CD14-positive monocyte (primary cell): ENCODE measurements around the gene METTL16. TPM values are rescaled to one million over a fixed set of nuclear protein-coding genes. Genes with fewer than 3 reads are reported as not detected.

Source experiments
- DNase-seq, 3 donors: peaks; one replicate each; pipeline ENCODE4 v3.0.0-alpha.2; 2011 to 2022
- H2AFZ ChIP-seq: 2 replicates; pipeline ENCODE4 v1.6.0; 2012; ENCODE audit warnings: mild to moderate bottlenecking, low read depth, low read length, inconsistent platforms; ENCODE audit not compliant: insufficient read depth, poor library complexity, severe bottlenecking
- H3K27ac ChIP-seq, 2 donors: 1 replicate in 1 of 2; 2 replicates in 1 of 2; pipeline ENCODE4 v1.5.1; 2012 to 2013; ENCODE audit warnings: low read length in 2 of 2, control low read depth in 1 of 2, inconsistent platforms in 1 of 2, low read depth in 1 of 2, mild to moderate bottlenecking in 1 of 2
- H3K27me3 ChIP-seq, 2 donors: one replicate each; pipeline versions ENCODE4 v1.6.0 to v1.6.1; 2011 to 2013; ENCODE audit warnings: low read length in 2 of 2; ENCODE audit not compliant: control insufficient read depth in 2 of 2, insufficient read depth in 2 of 2
- H3K36me3 ChIP-seq, 2 donors: replicated peaks in 1 of 2; 1 replicate in 1 of 2; 2 replicates in 1 of 2; pipeline versions ENCODE4 v1.5.1 to v1.6.1; 2012 to 2013; ENCODE audit warnings: low read length in 2 of 2, control low read depth in 1 of 2, inconsistent platforms in 1 of 2, mild to moderate bottlenecking in 1 of 2; ENCODE audit not compliant: insufficient read depth in 2 of 2, control insufficient read depth in 1 of 2
- H3K4me1 ChIP-seq, 2 donors: 1 replicate in 1 of 2; 2 replicates in 1 of 2; pipeline versions ENCODE4 v1.5.1 to v1.6.1; 2012 to 2013; ENCODE audit warnings: low read length in 2 of 2, control low read depth in 1 of 2, inconsistent platforms in 1 of 2, mild to moderate bottlenecking in 1 of 2, moderate library complexity in 1 of 2; ENCODE audit not compliant: insufficient read depth in 2 of 2, control insufficient read depth in 1 of 2
- H3K4me2 ChIP-seq: replicated peaks from 2 replicates; pipeline ENCODE3; 2012; ENCODE audit warnings: low read length, moderate library complexity, mild to moderate bottlenecking; ENCODE audit not compliant: poor library complexity, severe bottlenecking; ENCODE audit errors: extremely low read depth
- H3K4me3 ChIP-seq, 3 experiments: fragments of 200-600 bp in 1 of 3; sonication (generic) in 1 of 3; replicated peaks in 1 of 3; 1 replicate in 2 of 3; 2 replicates in 1 of 3; pipeline ENCODE4 v1.5.1; 2011 to 2013; ENCODE audit warnings: low read length in 3 of 3, mild to moderate bottlenecking in 3 of 3, control low read depth in 2 of 3, low read depth in 2 of 3, inconsistent platforms in 1 of 3, moderate library complexity in 1 of 3
- H3K79me2 ChIP-seq: 2 replicates; pipeline ENCODE4 v1.6.0; 2012; ENCODE audit warnings: mild to moderate bottlenecking, control low read depth, inconsistent platforms, low read length, moderate library complexity; ENCODE audit not compliant: insufficient read depth
- H3K9ac ChIP-seq: 2 replicates; pipeline ENCODE4 v1.6.0; 2017; ENCODE audit warnings: low read length, mild to moderate bottlenecking; ENCODE audit not compliant: insufficient read depth, poor library complexity, severe bottlenecking
- H3K9me3 ChIP-seq, 2 donors: replicated peaks in 1 of 2; 1 replicate in 1 of 2; 2 replicates in 1 of 2; pipeline versions ENCODE4 v1.5.1 to v1.6.1; 2012 to 2013; ENCODE audit warnings: low read length in 2 of 2, control low read depth in 1 of 2; ENCODE audit not compliant: control insufficient read depth in 1 of 2, insufficient read depth in 1 of 2
- H4K20me1 ChIP-seq: 2 replicates; pipeline ENCODE4 v1.6.0; 2012; ENCODE audit warnings: mild to moderate bottlenecking, low read length, control low read depth, moderate library complexity; ENCODE audit not compliant: insufficient read depth
- H3K27ac Mint-ChIP-seq, 7 donors: one replicate each; pipeline ENCODE4 v1.8.0; 2020; ENCODE audit warnings: mild to moderate bottlenecking in 7 of 7, mixed read lengths in 7 of 7, moderate library complexity in 6 of 7, inconsistent platforms in 2 of 7
- H3K27me3 Mint-ChIP-seq, 3 donors: one replicate each; pipeline ENCODE4 v1.8.0; 2021 to 2022; ENCODE audit warnings: low read depth in 3 of 3, mild to moderate bottlenecking in 3 of 3, mixed read lengths in 3 of 3, moderate library complexity in 3 of 3, inconsistent platforms in 1 of 3
- H3K36me3 Mint-ChIP-seq, 2 donors: one replicate each; pipeline ENCODE4 v1.8.0; 2020; ENCODE audit warnings: mixed read lengths in 2 of 2, inconsistent platforms in 1 of 2, mild to moderate bottlenecking in 1 of 2
- H3K4me1 Mint-ChIP-seq: one replicate; pipeline ENCODE4 v1.8.0; 2020; ENCODE audit warnings: mild to moderate bottlenecking, mixed read lengths
- H3K4me3 Mint-ChIP-seq, 2 donors: one replicate each; pipeline ENCODE4 v1.8.0; 2020; ENCODE audit warnings: mild to moderate bottlenecking in 2 of 2, mixed read lengths in 2 of 2, moderate library complexity in 1 of 2
- H3K9me3 Mint-ChIP-seq, 7 donors: one replicate each; pipeline ENCODE4 v1.8.0; 2020 to 2022; ENCODE audit warnings: mixed read lengths in 7 of 7, mild to moderate bottlenecking in 6 of 7, moderate library complexity in 6 of 7, inconsistent platforms in 2 of 7
- CTCF ChIP-seq: fragments of 200-600 bp; IDR thresholded peaks from one replicate; pipeline ENCODE4 v1.8.0; 2022; ENCODE audit warnings: antibody characterized with exemption, mild to moderate bottlenecking
- WGBS: methylation state at CpG from one replicate; pipeline ENCODE4 v1.1.5; 2013; ENCODE audit warnings: missing lambda C conversion rate; ENCODE audit not compliant: insufficient coverage; 5-methylcytosine and 5-hydroxymethylcytosine counted together
- intact Hi-C, 2 donors: fragments of 100-400 bp; cut with micrococcal nuclease; formaldehyde crosslinking; loops; one replicate each; pipeline versions ENCODE4 v1.15.0 to v1.15.1; 2023
- polyA plus RNA-seq, 3 donors: library from polyadenylated mRNA; depleted of rRNA in 1 of 3; unstranded in 2 of 3; stranded (reverse) in 1 of 3; fragments of 300-500 nt in 2 of 3; fragments of >200 nt in 1 of 3; fragmentation: Illumina TruSeq in 2 of 3; gene quantifications; 1 replicate in 2 of 3; 2 replicates in 1 of 3; pipeline ENCODE4 v1.2.3, GENCODE V29; 2012 to 2021

The METTL16 gene
- polyA plus RNA-seq, 3 donors, result 3.0 to 8.0 (median 4.7) TPM

- DNase-seq, result no peak
- Mint-ChIP-seq H3K27me3 (no peaks in the 10 kb centered on the region), H3K9me3 (no peaks in the 10 kb centered on the region), H3K27ac (peak overlapping the region in 2 of 7 donors; percentile 47 to 58), H3K4me1 (peaks cover 12% of the 10 kb centered on the region), H3K4me3 (no peak overlapping the region), H3K36me3 (peaks cover 34 to 60% of the 10 kb centered on the region in 2 donors)
- TF ChIP-seq CTCF, result no peak
- Histone ChIP-seq H3K36me3 (peaks cover 17 to 60% of the 10 kb centered on the region in 2 donors), H3K4me2 (no peak overlapping the region), H3K9me3 (no peaks in the 10 kb centered on the region), H3K27ac (no peak overlapping the region), H4K20me1 (no peaks in the 10 kb centered on the region), H3K4me1 (peaks cover 0 to 7% of the 10 kb centered on the region in 2 donors), H3K4me3 (no peak overlapping the region), H3K79me2 (no peaks in the 10 kb centered on the region), H3K9ac (no peak overlapping the region), H3K27me3 (no peaks in the 10 kb centered on the region), H2AFZ (no peak overlapping the region)
- 100% methylated on average over 2 of the region's 3 CpGs for WGBS
- intact Hi-C loops, result no loop called here
Measured at GRCh38 chr17:2456475-2456874, 55.2 kb downstream of the METTL16 start.

DNA sequence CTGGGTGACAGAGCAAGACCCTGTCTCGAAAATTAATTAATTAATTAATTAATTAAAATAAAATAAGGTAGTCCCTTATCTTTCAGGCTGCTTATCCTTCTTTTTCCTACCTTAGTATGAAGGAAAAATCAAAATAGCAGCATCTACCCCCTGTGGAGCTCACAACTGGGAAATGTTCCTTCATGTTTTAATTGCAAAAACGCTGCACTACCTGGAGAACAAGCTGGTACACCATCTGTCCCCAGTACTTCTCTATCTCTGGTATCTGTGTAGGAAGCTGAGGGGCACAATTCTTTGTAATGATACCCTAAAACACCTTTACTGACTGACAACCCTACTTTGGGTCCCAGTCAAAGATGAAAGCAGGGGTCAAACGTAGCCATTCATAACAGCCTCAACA, 55.7 kb downstream of the METTL16 start:
- no peak overlapping the region for H3K9ac ChIP-seq
- H3K4me3 Mint-ChIP-seq, result no peak overlapping the region
- H3K9me3 ChIP-seq, result no peaks in the 10 kb centered on the region
- no peak overlapping the region for H3K27ac ChIP-seq
- H3K9me3 Mint-ChIP-seq, result peaks cover 0 to 3% (median 0%) of the 10 kb centered on the region in 7 donors
- H3K27ac Mint-ChIP-seq, result no peak overlapping the region
- H3K4me2 ChIP-seq, result no peak overlapping the region
- H3K79me2 ChIP-seq, result no peaks in the 10 kb centered on the region
- intact Hi-C loops, result no loop called here
- H3K36me3 Mint-ChIP-seq, result peaks cover 32 to 59% of the 10 kb centered on the region in 2 donors
- no peaks in the 10 kb centered on the region for H3K27me3 ChIP-seq
- no peaks in the 10 kb centered on the region for H3K27me3 Mint-ChIP-seq
- H2AFZ ChIP-seq, result no peak overlapping the region
- H4K20me1 ChIP-seq, result no peaks in the 10 kb centered on the region
- H3K4me1 ChIP-seq, result peaks cover 0 to 9% of the 10 kb centered on the region in 2 donors
- no peak for DNase-seq
- H3K4me1 Mint-ChIP-seq, result peaks cover 12% of the 10 kb centered on the region
- no CpG with 5 or more reads among the region's 3 CpGs for WGBS
- TF ChIP-seq CTCF, result no peak
- peaks cover 17 to 55% of the 10 kb centered on the region in 2 donors for H3K36me3 ChIP-seq
- no peak overlapping the region for H3K4me3 ChIP-seq
